NAMALWA (cell line): ENCODE measurements around the gene ING3.
A peak's percentile ranks its signal among the peaks of the same experiment; 100 is the strongest.

Experiments
- DNase-seq: peaks from one replicate; pipeline ENCODE4 v3.0.0-alpha.2; 2015; ENCODE audit warnings: low spot score

The ING3 gene

DNA sequence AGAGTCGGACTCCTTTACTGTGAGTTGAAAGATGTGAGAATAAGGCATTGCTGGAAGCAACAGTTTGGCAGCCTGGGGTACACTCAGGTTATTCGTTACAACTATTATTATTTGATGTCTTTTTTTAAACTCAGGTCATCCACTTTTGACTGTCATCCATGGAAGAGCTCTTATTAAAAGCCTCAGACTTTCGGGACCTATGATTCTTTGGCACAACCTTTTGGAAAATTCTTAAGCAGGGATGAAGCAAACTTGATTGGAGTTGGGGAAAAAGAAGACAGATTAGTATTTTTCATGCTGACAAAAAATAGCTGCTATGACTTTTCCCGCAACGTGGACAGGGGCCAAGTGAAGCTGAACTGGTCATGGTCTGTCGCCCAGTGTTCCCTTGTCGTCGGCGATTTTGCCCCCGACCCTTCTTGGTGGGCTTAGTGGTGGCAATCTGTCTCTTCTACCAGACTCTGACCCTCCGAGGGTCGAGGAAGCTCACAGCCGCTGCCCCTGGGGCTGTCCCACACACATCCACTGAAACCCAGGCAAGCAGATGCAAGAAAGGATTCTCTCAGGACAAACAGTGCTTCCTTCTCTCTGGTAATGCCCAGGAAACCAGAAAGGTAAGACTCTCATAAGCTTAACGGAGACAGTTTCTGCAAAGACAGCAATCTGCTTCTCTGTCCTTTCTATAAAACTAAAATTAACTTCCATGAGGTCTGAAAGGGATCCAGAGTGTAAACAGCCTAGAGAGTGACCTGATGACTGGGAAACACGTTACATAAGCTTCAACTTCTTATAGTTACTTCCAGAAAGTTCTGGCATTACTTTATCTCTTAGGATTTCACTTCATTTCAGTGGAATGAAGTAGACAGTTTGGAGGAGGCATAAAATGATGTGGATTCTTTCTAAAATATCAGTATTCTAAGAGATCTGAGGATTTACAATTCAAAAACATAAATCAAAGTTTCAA is 39.0 kb downstream of the ING3 start:
- DNase-seq: no peak

DNA sequence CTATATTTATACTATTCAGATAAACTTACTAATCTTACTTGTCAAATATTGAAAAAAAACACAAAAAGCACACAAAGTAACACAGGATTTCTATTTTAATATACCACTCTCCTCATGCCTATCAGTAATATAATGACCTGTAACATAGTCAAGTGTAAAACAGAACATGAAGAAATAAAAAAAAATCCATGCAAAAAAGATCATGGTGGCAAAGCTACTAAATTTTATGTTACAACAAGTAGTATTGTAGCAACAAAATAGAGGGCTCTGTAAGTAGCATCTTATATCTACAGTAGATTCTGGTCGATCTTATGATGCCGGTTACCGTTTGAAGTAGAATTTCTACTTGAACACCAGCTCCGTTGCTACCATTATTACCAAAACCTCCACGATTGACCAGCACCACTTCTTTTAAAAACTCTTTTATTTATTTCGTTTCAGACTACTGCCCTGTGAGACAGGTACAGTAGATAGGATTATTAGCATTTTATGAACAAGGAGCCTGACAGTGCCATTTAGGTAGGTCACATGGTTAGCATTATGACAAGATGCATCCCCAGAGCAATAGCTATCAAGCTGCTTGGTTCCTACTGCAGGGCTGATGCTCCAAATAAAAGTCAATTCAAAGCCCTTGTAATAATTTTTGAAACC is 40.0 kb downstream of the ING3 start:
- DNase-seq: no peak

DNA sequence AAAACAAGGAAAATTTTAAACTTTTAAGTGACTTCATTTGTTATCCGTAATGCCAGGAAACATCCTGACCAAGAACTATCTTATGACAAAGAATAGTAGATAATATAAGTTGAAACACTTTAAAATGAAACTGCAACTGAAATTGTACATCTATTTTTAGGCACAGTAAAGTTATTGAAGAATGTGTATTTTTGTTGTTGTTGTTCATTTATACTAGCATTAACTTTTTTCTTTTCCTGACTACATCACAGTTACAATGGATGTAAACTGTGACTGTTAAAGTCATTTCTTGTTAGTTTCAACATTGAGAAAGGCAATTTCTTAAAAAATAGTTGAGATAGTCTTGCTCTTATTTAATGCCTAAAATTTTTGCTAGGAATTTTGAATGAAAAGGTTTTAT is 40.6 kb downstream of the ING3 start:
- no peak for DNase-seq

DNA sequence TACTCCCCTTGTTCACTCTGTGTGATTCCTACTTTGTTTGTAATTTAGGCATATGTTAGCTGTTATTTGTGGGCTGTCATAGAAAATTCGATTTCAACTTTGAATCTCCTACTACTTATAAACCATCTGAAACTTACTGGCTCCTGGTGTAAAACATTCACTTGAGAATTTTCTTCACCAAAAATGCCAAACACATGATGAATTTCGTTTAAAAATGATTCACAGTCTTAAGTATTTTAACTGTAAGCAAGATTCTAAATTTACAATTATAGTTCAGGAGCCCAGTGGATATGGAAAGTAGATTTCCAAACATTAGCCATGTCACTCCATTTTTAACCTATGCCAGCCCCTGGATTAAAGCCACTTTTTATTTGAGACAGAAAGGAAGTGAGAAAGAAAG is 41.0 kb downstream of the ING3 start:
- no peak for DNase-seq

DNA sequence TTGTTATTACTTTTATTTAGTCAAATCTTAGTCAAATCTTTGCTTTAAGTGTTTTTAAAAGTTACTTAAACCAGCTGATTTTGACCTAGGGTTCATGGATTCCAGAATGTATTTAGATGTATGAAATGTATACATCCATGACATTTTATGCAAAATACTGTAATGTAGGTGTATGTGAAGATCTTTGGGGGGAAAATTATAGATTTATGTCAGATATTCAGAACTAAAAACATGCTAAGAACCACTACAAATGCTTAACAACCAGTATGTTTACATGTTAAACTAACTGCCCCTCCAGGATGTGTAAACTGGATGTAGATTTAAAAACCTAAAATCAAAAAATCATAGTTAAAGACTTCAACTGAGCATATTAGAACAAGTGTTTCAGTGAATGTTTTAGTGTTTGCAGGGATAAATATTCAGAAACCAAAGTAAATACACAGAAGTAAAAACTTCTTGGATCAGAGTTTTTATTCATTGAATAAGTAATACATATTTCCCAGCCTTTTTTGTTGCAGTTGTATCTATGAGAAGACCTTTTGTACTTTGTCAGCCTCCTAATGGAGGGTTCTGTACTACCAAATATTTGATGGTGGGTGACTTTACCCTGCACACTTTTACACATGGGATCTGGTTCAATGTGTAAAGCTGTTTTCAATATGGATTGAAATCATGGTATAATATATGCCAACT is 41.8 kb downstream of the ING3 start:
- no peak for DNase-seq

DNA sequence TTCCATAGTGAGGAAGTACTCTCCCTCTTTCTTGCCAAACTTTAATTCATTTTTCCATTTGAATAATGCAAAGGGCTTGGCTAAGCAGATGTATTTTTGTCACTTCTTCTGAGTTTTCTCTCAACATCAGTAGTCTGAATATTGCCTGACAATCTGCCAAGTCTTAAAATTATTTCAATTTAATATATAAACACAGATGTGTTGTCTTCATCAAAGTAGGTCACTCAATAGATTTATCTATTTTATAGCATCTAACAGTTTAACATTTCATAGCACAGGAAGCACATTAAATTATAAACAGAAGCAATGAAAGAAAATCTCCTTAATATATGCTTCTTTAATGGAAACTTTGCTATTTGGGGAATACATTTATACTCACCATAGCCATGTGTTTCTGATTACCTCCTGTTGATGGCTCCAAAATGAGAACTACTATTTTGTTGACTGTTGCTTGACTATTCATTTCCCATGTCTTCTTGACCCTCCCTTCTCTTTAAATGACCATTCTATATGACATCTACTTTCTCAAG is 42.5 kb downstream of the ING3 start:
- DNase-seq: no peak

DNA sequence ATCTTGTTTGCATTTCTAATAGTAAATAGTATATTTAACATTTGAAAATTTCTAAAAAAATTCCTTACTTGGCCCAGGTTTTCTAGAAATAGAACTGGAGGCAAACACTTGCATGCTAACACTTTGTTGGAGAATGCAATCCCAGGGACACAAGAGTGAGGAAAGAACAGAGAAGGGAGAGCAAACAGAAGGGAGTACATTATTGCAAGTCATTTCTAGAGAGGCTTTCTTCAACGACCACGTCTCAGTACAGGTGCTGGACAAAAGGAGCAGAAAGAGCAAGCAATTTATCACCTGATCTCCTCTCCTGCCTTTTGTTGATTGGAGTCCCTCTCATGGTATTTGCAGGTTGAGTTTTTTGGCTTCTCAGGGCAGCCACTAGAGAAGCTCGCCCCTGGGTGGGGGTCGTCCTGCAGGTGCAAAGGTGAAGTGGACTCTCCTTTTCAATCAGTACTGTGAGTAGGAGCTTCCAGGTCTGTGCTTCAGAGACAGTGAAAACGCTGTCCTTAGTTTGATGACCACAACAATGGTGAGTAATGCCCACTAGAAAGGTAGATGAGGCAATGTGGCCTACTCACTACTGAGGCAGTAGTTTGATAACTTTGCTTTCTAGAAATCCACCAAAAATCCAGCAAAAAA is 43.1 kb downstream of the ING3 start:
- no peak for DNase-seq

DNA sequence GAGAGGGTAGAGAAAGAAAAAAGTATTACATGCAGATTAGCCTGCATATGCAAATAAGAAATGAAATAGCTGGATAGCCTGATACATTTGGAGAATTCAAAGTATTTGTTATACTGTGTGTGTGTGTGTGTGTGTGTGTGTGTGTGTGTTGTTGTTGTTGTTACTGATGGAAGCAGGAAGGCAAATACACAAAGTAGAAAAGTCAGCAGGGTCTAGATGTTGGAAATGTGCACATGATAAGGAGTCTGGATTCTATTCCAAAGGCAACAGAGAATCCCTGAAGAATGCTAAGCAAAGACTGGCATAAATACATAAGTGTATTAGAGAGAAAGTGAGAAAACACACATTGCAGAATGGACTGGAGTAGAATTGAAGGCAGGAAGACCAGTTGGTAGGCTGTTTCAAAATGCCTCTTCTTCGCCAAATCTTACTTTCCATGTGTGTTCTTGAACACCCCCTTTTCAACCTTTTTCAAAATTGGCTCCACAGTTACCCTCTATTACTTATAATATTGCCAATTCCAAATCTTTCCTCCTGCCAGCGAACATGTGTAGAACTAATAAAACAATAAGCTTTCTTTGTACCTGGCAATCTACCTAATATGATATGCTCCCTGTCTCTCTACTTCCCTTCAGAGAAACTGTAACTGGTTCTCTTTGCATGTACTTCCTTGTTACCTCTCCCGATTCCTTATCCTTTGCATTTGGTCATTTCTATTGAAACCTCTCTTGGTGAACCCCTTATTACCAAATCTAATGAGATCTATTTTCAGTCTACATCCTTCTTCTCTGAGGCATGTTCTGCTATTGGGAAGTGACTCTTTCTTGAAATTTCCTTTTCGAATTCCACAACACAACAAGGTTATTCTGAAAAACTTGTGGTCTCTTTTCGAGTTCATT is 44.2 kb downstream of the ING3 start:
- no peak for DNase-seq

DNA sequence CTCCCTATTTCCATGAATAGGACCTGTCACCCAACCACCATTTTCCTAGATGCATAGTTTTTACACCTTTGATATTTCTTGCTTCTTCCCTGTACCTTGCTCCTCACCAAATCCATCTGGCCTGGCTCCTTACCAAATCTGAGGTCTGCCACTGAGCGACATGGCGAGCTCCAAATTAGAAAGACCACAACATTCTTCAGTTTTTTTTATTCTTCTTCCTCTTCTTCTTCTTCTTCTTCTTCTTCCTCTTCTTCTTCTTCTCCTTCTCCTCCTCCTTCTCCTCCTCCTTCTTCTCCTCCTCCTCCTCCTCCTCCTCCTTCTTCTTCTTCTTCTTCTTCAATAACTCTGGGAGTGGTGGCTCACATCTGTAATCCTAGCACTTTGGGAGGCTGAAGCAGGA is 45.1 kb downstream of the ING3 start:
- DNase-seq: peak; percentile 22

DNA sequence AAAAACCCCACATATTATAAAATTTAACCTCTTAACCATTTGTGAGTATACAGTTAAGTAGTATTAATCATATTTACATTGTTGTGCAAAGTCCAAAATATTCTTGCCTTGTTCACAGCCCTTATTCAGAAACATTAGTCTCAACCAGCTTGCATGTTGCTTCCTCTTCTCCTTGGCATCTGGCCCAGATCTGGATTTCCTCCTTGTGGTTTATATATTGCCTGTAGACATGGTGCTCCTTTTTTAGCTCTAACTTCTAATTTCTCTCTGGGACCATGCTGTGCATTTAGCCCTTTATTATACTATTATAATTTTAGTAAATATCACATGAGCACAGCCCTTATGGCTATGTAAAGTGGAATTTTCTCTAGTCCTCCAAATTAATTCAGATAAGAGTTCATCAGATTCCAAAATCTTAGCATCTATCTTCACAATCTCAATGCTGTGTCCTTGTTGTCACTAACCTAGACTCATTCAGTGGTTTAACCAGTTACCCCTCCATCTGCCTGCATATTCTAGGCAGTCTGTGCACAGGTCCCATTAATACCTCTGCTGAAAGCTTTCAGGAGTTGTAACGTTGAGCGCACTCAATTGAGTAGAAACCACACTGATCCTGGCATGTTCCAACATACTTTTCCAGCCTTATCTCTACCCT is 45.9 kb downstream of the ING3 start:
- DNase-seq: peak; percentile 88

DNA sequence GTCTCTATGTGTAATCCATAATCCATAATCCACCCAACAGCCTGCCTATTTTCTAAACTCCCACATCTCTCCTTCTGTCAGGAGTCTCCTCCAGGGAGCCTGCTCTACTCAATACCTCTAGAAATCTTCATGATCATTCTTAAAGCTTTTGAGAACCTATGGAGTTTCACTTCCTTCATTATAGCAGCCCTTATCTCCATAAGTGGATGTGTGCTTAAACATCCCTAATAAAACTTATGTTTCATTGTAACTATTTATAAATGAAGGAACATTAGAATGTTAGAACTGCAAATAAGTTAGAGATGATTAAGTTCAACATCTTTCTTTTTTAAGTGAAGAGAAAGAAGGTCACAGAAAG is 46.4 kb downstream of the ING3 start:
- peak; percentile 59 for DNase-seq

DNA sequence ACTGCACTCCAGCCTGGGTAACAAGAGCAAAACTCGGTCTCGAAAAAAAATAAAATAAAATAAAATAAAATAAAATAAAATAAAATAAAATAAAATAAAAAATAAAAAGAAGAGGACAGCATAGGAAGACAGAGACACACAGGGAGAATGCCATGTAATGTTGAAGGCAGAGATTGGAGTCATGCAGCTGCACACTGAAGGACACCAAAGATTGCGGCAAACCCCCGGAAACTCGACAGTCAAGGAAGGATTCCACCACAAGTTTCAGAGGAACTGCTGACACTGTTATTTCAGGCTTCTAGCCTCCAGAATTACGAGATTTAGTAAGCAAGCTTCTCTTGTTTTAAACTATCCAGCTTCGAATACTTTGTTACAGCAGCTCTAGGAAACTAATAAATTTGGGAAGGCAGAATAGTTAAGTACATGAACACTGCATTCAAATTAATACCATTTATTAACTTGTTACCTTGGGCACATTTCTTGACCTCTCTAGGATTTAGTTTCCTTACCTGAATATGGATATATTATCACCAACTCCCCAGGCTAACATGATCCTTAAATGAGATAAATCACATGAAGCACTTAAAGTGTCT is 47.4 kb downstream of the ING3 start:
- DNase-seq: no peak

DNA sequence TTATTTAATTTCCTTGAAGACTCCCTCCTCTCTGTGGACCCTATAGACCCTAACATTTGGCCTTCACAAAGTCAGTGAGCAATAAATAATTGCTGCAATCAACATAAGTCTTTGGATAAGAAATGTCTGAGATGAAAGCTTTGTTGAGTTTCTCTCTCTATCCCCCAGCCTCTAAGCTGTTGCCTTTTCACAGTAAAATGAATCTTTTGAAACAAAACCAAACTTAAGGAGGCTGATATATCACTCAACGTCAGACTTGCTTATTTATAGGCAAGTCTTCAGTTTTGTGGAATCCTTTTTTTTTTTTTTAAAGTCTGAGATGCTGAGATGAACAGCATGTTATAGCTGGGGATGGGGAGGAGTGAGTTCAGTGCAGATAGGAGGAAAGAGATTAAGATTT is 47.9 kb downstream of the ING3 start:
- DNase-seq: no peak

DNA sequence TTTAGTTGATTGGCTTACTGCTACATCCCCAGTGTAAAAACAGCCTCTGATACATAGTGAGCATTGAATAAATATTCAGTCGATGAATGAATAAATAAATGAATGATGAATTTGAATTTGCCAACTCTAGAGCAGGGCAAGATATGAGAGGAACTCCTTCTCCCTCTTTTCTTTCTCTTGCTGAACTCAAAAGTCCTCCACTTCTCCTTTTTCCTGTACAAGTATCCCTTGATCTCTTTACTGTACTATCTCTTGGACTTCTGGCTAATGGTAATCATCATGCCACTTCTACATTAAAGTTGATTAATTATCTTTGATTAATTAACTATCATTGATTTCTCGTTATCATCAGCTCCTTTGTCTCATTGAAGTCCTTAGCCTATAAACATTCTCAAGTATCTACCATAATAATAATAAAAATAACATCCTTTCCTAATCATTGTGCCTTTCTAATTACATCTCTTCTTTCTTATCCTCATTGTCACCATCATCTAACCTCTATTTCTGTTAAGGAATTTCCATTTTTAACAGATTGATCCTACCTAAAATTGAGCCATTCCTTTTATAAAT is 48.5 kb downstream of the ING3 start:
- DNase-seq: no peak

DNA sequence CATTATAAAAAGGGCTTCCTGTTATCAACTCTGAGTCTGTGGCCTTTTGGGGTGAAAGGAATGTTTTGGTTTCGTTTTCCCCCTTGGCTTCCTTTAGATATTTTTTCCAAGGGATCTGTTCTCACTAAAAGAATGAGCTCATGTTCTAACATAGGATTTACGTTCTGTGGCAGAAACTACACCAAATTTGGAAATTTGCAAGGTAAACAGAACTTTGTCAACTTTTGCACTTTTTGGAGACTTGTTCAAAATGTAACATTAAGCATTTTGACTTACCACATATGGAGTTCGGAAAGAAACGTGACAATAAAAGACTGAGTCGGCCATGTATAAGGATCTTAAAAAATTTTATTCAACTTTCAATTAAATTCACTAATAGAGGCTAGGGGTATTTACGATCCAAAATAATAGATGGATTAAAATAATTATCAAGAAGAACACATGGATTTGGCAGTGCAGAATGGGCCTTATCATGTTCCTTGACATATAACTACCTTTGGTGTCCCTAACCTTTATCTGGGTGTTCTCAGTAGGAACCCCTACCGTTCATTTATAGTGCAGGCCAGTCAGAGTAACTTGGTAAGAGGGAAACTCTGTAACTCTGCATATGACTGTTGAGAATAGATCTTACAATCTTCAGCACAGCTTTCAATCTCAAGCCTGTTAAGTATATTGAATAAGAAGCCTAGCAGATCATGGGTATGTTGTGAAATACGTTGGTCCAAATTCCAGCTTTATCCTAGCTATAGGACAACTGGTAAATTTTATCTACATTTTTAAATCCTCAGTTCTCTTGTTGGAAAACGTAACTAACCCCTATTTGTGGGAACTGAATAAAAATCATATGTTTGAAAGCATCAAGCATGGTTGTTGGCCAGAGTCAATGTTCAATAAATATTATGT is 49.8 kb downstream of the ING3 start:
- DNase-seq: no peak

DNA sequence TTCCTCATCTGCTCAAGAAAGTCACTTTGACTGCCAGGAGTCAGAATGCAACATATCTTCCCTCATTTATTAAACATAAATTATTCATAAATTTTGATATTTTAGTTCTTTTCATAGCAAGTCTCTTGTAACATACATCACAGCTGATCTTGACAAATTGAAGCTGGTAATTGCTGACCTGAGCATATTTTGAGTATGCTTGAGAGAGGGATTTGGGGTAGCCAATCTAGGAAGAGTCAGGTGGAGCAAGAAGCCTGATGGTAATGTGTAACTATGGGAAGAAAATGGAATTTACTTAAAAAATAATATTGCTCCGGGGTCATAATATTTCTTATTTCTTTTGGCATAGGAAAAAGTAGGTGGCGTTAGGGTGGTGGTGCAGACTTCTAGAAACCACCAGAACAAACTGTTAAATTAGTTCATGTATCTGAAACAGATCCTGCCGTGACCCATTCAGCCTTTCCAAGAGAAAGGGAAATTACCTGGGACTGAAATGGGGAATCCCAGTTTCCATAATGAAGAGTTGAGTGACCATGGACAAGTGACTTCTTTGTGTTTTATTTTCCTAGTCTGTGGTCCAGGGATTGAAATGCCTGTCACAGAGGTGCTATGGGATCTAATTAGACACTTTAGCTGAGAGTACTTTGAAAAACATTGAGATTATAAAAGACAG is 50.8 kb downstream of the ING3 start:
- DNase-seq: no peak

DNA sequence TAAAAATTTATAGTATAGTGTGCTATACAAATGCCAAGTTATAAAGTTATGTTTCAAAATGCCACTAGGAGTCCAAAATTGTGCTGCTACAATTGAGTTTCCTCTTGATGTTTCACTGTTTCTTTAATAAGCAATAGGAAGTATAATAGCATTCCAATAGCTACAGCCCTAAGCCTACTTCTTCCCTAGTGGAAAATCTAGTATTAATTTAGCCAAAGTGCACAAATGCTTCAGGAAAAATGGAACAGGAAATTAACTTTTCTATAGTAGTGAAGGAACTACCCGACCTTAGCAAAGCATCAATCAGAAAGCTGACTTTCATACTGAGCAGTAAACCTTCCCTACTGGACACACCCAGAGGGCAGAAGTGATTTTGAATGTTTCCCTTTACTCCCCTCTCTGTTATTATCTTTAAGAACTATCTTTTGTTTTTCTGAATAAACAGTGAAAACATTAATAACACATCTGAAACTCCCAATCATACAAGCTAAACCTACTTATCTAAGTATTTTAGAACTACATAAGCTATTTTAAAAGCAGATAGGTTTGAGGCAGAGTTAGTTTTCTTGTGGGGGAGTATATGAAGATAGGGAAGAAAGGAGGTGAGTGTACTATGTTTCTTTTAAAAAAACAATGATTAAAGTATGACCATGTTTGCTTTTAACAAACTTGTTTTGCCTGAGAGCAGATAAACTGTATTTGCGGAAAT is 51.6 kb downstream of the ING3 start:
- no peak for DNase-seq

DNA sequence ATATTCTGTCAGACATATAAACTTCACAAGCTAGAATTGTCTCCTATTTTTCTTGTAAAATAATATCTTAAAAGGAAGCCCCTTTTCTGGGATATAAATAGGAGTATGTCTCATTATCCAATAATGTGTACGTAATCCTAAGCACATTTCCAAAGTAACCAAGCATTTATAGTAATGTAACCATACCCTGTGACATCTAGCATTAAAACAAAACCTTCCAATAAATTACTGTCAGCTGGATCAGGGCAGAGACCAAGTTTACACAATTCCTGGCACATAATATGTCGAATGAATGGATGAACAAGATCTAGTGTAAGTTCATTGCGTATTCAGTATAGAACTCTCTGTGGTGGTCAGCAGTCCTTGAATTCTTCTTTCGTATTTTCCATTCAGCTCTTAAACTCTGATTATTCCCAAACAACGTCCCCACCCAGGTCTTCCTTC is 52.2 kb downstream of the ING3 start:
- no peak for DNase-seq
